ENCODE results near the gene OR4C46. TPM values are rescaled to one million over a fixed set of nuclear protein-coding genes. Genes with fewer than 3 reads are reported as not detected.
"Not testable (repeated sequence)": the region's sequence is repeated elsewhere in the genome, so short reads cannot be mapped to it uniquely, and the experiment has no call there.

The OR4C46 gene
- not detected for total RNA-seq
- not detected for polyA plus RNA-seq (ENCODE audit: insufficient read length in 2 of 2)
- long read RNA-seq, donor 1, result 0 reads
- long read RNA-seq, donor 2, result 0 reads
- long read RNA-seq, donor 3, result 0 reads
- long read RNA-seq, donor 4, result 0 reads

- Histone ChIP-seq H3K4me1 (ENCODE audit: control insufficient read depth, insufficient read depth, low read length) (no peaks in the 10 kb centered on the region), H3K4me3 (ENCODE audit: low read depth, low read length) (no peak within 1 kb of the TSS), H3K27ac (ENCODE audit: low read depth, low read length) (no peak within 1 kb of the TSS), H3K9me3 (ENCODE audit: control insufficient read depth, insufficient read depth, low read length) (peaks cover 10% of the 10 kb centered on the region), H3K36me3 (ENCODE audit: control insufficient read depth, insufficient read depth, low read length) (no peaks in the 10 kb centered on the region), H3K27me3 (ENCODE audit: control insufficient read depth, insufficient read depth, low read length) (no peaks in the 10 kb centered on the region)
- WGBS (ENCODE audit: insufficient coverage), result 8% methylated on average over 1 of the region's 1 CpG
- DNase-seq (ENCODE audit: low read depth in 4 of 6, low spot score in 6 of 6), result no peak
Measured at GRCh38 chr11:54603898-54604297, at the start of gene OR4C46. Gene OR4C46, minus strand, starts transcription at chr11:54603998. Its CDS starts 0 bp downstream, at chr11:54603998.

GRCh38 chr11:54645606-54646005 is 41.8 kb upstream of the OR4C46 start:
- 59% methylated on average over 4 of the region's 8 CpGs for WGBS (ENCODE audit: insufficient coverage)

GRCh38 chr11:54561439-54561838 is 42.4 kb downstream of the OR4C46 start:
- H3K9me3 ChIP-seq (ENCODE audit: control insufficient read depth, insufficient read depth, low read length); DNase-seq (ENCODE audit: low read depth in 4 of 6, low spot score in 6 of 6); H3K4me3 ChIP-seq (ENCODE audit: low read depth, low read length); H3K4me1 ChIP-seq (ENCODE audit: control insufficient read depth, insufficient read depth, low read length); H3K27me3 ChIP-seq (ENCODE audit: control insufficient read depth, insufficient read depth, low read length); H3K27ac ChIP-seq (ENCODE audit: low read depth, low read length); H3K36me3 ChIP-seq (ENCODE audit: control insufficient read depth, insufficient read depth, low read length): not testable (repeated sequence)
- no CpG with 5 or more reads among the region's 3 CpGs for WGBS (ENCODE audit: insufficient coverage)

More at GRCh38 chr11:54645606-54646005, 41.8 kb upstream of the OR4C46 start:
- H3K4me1 ChIP-seq (ENCODE audit: control insufficient read depth, insufficient read depth, low read length); H3K9me3 ChIP-seq (ENCODE audit: control insufficient read depth, insufficient read depth, low read length); H3K27me3 ChIP-seq (ENCODE audit: control insufficient read depth, insufficient read depth, low read length); H3K36me3 ChIP-seq (ENCODE audit: control insufficient read depth, insufficient read depth, low read length); H3K4me3 ChIP-seq (ENCODE audit: low read depth, low read length); H3K27ac ChIP-seq (ENCODE audit: low read depth, low read length); DNase-seq (ENCODE audit: low read depth in 4 of 6, low spot score in 6 of 6): not testable (repeated sequence)

GRCh38 chr11:54558919-54559318 is 44.9 kb downstream of the OR4C46 start:
- H3K4me3 ChIP-seq (ENCODE audit: low read depth, low read length), result no peak overlapping the region
- H3K4me1 ChIP-seq (ENCODE audit: control insufficient read depth, insufficient read depth, low read length), result no peaks in the 10 kb centered on the region
- H3K36me3 ChIP-seq (ENCODE audit: control insufficient read depth, insufficient read depth, low read length), result no peaks in the 10 kb centered on the region
- H3K27ac ChIP-seq (ENCODE audit: low read depth, low read length), result no peak overlapping the region
- DNase-seq (ENCODE audit: low read depth in 4 of 6, low spot score in 6 of 6), result no peak
- 80% methylated on average over 1 of the region's 3 CpGs for WGBS (ENCODE audit: insufficient coverage)
- no peaks in the 10 kb centered on the region for H3K27me3 ChIP-seq (ENCODE audit: control insufficient read depth, insufficient read depth, low read length)
- H3K9me3 ChIP-seq (ENCODE audit: control insufficient read depth, insufficient read depth, low read length), result peaks cover 5% of the 10 kb centered on the region

GRCh38 chr11:54558407-54558806 is 45.4 kb downstream of the OR4C46 start:
- Histone ChIP-seq H3K27ac (ENCODE audit: low read depth, low read length) (no peak overlapping the region), H3K27me3 (ENCODE audit: control insufficient read depth, insufficient read depth, low read length) (no peaks in the 10 kb centered on the region), H3K9me3 (ENCODE audit: control insufficient read depth, insufficient read depth, low read length) (peaks cover 5% of the 10 kb centered on the region), H3K36me3 (ENCODE audit: control insufficient read depth, insufficient read depth, low read length) (no peaks in the 10 kb centered on the region), H3K4me1 (ENCODE audit: control insufficient read depth, insufficient read depth, low read length) (no peaks in the 10 kb centered on the region), H3K4me3 (ENCODE audit: low read depth, low read length) (no peak overlapping the region)
- DNase-seq (ENCODE audit: low read depth in 4 of 6, low spot score in 6 of 6), result no peak
- WGBS (ENCODE audit: insufficient coverage), result no CpG with 5 or more reads among the region's 3 CpGs

Other genes starting within 250 kb of the OR4C46 start
- not detected for gene OR4A5, start 102.8 kb upstream of the OR4C46 start, total RNA-seq
- not detected for gene OR4A5, start 102.8 kb upstream of the OR4C46 start, polyA plus RNA-seq (ENCODE audit: insufficient read length in 2 of 2)